ENCODE measurements around the gene GALNT12. TPM values are rescaled to one million over a fixed set of nuclear protein-coding genes. Genes with fewer than 3 reads are reported as not detected.

GALNT12 gene
- total and polyA plus RNA-seq, 2 experiments from 2014 or later = 4.2 to 19.7 TPM

- TF ChIP-seq CTCF (IDR thresholded peaks at IDR 0.05; ENCODE audit: low read depth, low read length) = no peak
- no peak for DNase-seq (ENCODE audit: low read depth in 1 of 2, low spot score in 1 of 2)
- Histone ChIP-seq H3K27ac (no peak overlapping the region), H3K36me3 (peaks cover 5% of the 10 kb centered on the region), H3K4me1 (ENCODE audit: low read depth) (peaks cover 10% of the 10 kb centered on the region), H3K4me3 (no peak overlapping the region), H3K9me3 (ENCODE audit: low read depth) (no peaks in the 10 kb centered on the region), H3K27me3 (no peaks in the 10 kb centered on the region)
Observed at GRCh38 chr9:98790134-98790841, 17.2 kb upstream of the GALNT12 start.

GRCh38 chr9:98790842-98791607 lies 16.4 kb upstream of the GALNT12 start:
- Histone ChIP-seq H3K4me1 (ENCODE audit: low read depth) (peaks cover 13% of the 10 kb centered on the region), H3K4me3 (no peak overlapping the region), H3K27ac (peak overlapping the region; percentile 58), H3K27me3 (no peaks in the 10 kb centered on the region), H3K36me3 (peaks cover 5% of the 10 kb centered on the region), H3K9me3 (ENCODE audit: low read depth) (no peaks in the 10 kb centered on the region)
- TF ChIP-seq CTCF (IDR thresholded peaks at IDR 0.05; ENCODE audit: low read depth, low read length) = peak; percentile 97
- peak; percentile 75 to 97 for DNase-seq (ENCODE audit: low read depth in 1 of 2, low spot score in 1 of 2)

- no peak for TF ChIP-seq CTCF (IDR thresholded peaks at IDR 0.05; ENCODE audit: low read depth, low read length)
- H3K27ac ChIP-seq = peak overlapping the region; percentile 58
Observed at GRCh38 chr9:98791608-98792490, 15.6 kb upstream of the GALNT12 start.

GRCh38 chr9:98793031-98793430 lies 14.4 kb upstream of the GALNT12 start:
- TF ChIP-seq CTCF (IDR thresholded peaks at IDR 0.05; ENCODE audit: low read depth, low read length) = no peak
- no peak overlapping the region for H3K27ac ChIP-seq
- no peak for DNase-seq (ENCODE audit: low read depth in 1 of 2, low spot score in 1 of 2)
- H3K4me3 ChIP-seq = no peak overlapping the region
- H3K36me3 ChIP-seq = peaks cover 5% of the 10 kb centered on the region
- H3K4me1 ChIP-seq (ENCODE audit: low read depth) = peaks cover 13% of the 10 kb centered on the region
- no peaks in the 10 kb centered on the region for H3K9me3 ChIP-seq (ENCODE audit: low read depth)
- H3K27me3 ChIP-seq = no peaks in the 10 kb centered on the region

More at GRCh38 chr9:98791608-98792490, 15.6 kb upstream of the GALNT12 start:
- Histone ChIP-seq H3K36me3 (peaks cover 5% of the 10 kb centered on the region), H3K4me3 (no peak overlapping the region), H3K27me3 (no peaks in the 10 kb centered on the region), H3K4me1 (ENCODE audit: low read depth) (peaks cover 13% of the 10 kb centered on the region), H3K9me3 (ENCODE audit: low read depth) (no peaks in the 10 kb centered on the region)
- peak in 1 of 2 donors; percentile 30 for DNase-seq (ENCODE audit: low read depth in 1 of 2, low spot score in 1 of 2)

- H3K9me3 ChIP-seq (ENCODE audit: low read depth) = no peaks in the 10 kb centered on the region
- H3K27ac ChIP-seq = no peak overlapping the region
- peaks cover 13% of the 10 kb centered on the region for H3K4me1 ChIP-seq (ENCODE audit: low read depth)
- peaks cover 3% of the 10 kb centered on the region for H3K36me3 ChIP-seq
- H3K27me3 ChIP-seq = no peaks in the 10 kb centered on the region
- no peak for DNase-seq (ENCODE audit: low read depth in 1 of 2, low spot score in 1 of 2)
- no peak for TF ChIP-seq CTCF (IDR thresholded peaks at IDR 0.05; ENCODE audit: low read depth, low read length)
- no peak overlapping the region for H3K4me3 ChIP-seq
Observed at GRCh38 chr9:98794802-98795201, 12.7 kb upstream of the GALNT12 start.

Measured in cardiac muscle cell (in vitro differentiated cells and primary cell).